Smooth muscle cell (in vitro differentiated cells): ENCODE results near the gene TMEM97. TPM values are rescaled to one million over a fixed set of nuclear protein-coding genes. Genes with fewer than 3 reads are reported as not detected.

Source experiments
- DNase-seq: peaks from one replicate; lab custom pipeline; 2025; ENCODE audit not compliant: unreplicated experiment; lab: John Stamatoyannopoulos, UW
- H2AFZ ChIP-seq: fragments of 200-600 bp; sonication (generic); 2 replicates; pipeline ENCODE4 v1.6.0; 2016; ENCODE audit warnings: antibody characterized with exemption, low read depth, mild to moderate bottlenecking
- H3F3A ChIP-seq: fragments of 200-600 bp; sonication (generic); 2 replicates; pipeline ENCODE4 v1.6.0; 2017; ENCODE audit warnings: antibody characterized with exemption, low read depth
- H3K27ac ChIP-seq: fragments of 200-600 bp; sonication (generic); 2 replicates; pipeline ENCODE4 v1.5.1; 2016; ENCODE audit warnings: low read depth, mild to moderate bottlenecking
- H3K27me3 ChIP-seq: fragments of 200-600 bp; sonication (generic); 2 replicates; pipeline ENCODE4 v1.6.1; 2016; ENCODE audit warnings: low read depth, mild to moderate bottlenecking
- H3K36me3 ChIP-seq: fragments of 200-600 bp; sonication (generic); 2 replicates; pipeline ENCODE4 v1.5.1; 2016; ENCODE audit warnings: low read depth
- H3K4me1 ChIP-seq: fragments of 200-600 bp; sonication (generic); 2 replicates; pipeline ENCODE4 v1.5.1; 2016; ENCODE audit warnings: low read depth
- H3K4me2 ChIP-seq: fragments of 200-600 bp; sonication (generic); 2 replicates; pipeline ENCODE4 v1.6.0; 2016; ENCODE audit warnings: mild to moderate bottlenecking
- H3K4me3 ChIP-seq: fragments of 200-600 bp; sonication (generic); 2 replicates; pipeline ENCODE4 v1.5.1; 2016; ENCODE audit warnings: mild to moderate bottlenecking
- H3K79me2 ChIP-seq: fragments of 200-600 bp; sonication (generic); 2 replicates; pipeline ENCODE4 v1.6.0; 2016; ENCODE audit warnings: low read depth, mild to moderate bottlenecking
- H3K9ac ChIP-seq: fragments of 200-600 bp; sonication (generic); 2 replicates; pipeline ENCODE4 v1.6.0; 2016; ENCODE audit warnings: low read depth
- H3K9me3 ChIP-seq: fragments of 200-600 bp; sonication (generic); replicated peaks from 2 replicates; pipeline ENCODE4 v1.5.1; 2016; ENCODE audit warnings: low read depth
- H4K20me1 ChIP-seq: fragments of 200-600 bp; sonication (generic); 2 replicates; pipeline ENCODE4 v1.6.0; 2016; ENCODE audit warnings: low read depth
- CTCF ChIP-seq: fragments of 200-600 bp; sonication (generic); IDR thresholded peaks from 2 replicates; pipeline ENCODE4 v1.5.1; 2017; ENCODE audit warnings: borderline replicate concordance, mild to moderate bottlenecking, antibody characterized with exemption; ENCODE audit not compliant: insufficient read depth, poor library complexity, severe bottlenecking
- WGBS: methylation state at CpG from one replicate; pipeline ENCODE4 v1.1.7; 2016; ENCODE audit warnings: low lambda C conversion rate; 5-methylcytosine and 5-hydroxymethylcytosine counted together
- polyA plus RNA-seq: library from polyadenylated mRNA; unstranded; fragments of >200 nt; fragmentation: Nextera tagmentation; extraction: Ambion mirVana; gene quantifications from 2 replicates; pipeline ENCODE4 v1.2.1, GENCODE V29; 2016
- total RNA-seq: library from RNA; depleted of rRNA; stranded (reverse); fragments of >200 nt; gene quantifications from 2 replicates; pipeline ENCODE4 v1.2.3, GENCODE V29; 2014

Gene TMEM97
- total and polyA plus RNA-seq, 2 experiments from 2014 or later, result 12.1 to 17.2 TPM

GRCh38 chr17:28366605-28367004 is 47.6 kb downstream of the TMEM97 start:
- H3K9me3 ChIP-seq, result no peaks in the 10 kb centered on the region
- 80% methylated on average over 1 of the region's 1 CpG for WGBS
- H3K27me3 ChIP-seq, result no peaks in the 10 kb centered on the region
- no peak overlapping the region for H3K4me2 ChIP-seq
- DNase-seq, result no peak
- no peak overlapping the region for H3K9ac ChIP-seq
- no peak overlapping the region for H2AFZ ChIP-seq
- peaks cover 14% of the 10 kb centered on the region for H3K4me1 ChIP-seq
- no peak overlapping the region for H3K4me3 ChIP-seq
- TF ChIP-seq CTCF, result no peak
- H3K27ac ChIP-seq, result no peak overlapping the region
- H4K20me1 ChIP-seq, result no peaks in the 10 kb centered on the region
- no peaks in the 10 kb centered on the region for H3F3A ChIP-seq
- H3K79me2 ChIP-seq, result no peaks in the 10 kb centered on the region
- H3K36me3 ChIP-seq, result peaks cover under 1% of the 10 kb centered on the region

- Histone ChIP-seq H3K4me2 (no peak overlapping the region), H2AFZ (no peak overlapping the region)
- WGBS, result 93% methylated on average over 18 of the region's 21 CpGs
These were observed 48.8 kb downstream of the TMEM97 start for GRCh38 chr17:28367641-28368305.

GRCh38 chr17:28368306-28368831 is 49.4 kb downstream of the TMEM97 start:
- no peak for TF ChIP-seq CTCF
- H3K79me2 ChIP-seq, result peaks cover 8% of the 10 kb centered on the region
- no peak overlapping the region for H2AFZ ChIP-seq
- no peak overlapping the region for H3K4me2 ChIP-seq
- no peak overlapping the region for H3K4me3 ChIP-seq
- no peaks in the 10 kb centered on the region for H3K27me3 ChIP-seq
- H3K27ac ChIP-seq, result no peak overlapping the region
- H3K9me3 ChIP-seq, result no peaks in the 10 kb centered on the region
- H3K9ac ChIP-seq, result no peak overlapping the region
- 89% methylated on average over 5 of the region's 5 CpGs for WGBS
- no peaks in the 10 kb centered on the region for H3K36me3 ChIP-seq
- H3F3A ChIP-seq, result peaks cover 2% of the 10 kb centered on the region
- no peak for DNase-seq
- peaks cover 20% of the 10 kb centered on the region for H3K4me1 ChIP-seq
- peaks cover 12% of the 10 kb centered on the region for H4K20me1 ChIP-seq

More at GRCh38 chr17:28367641-28368305, 48.8 kb downstream of the TMEM97 start:
- Histone ChIP-seq H4K20me1 (peaks cover 6% of the 10 kb centered on the region), H3K4me1 (peaks cover 19% of the 10 kb centered on the region), H3K27me3 (no peaks in the 10 kb centered on the region), H3K36me3 (no peaks in the 10 kb centered on the region), H3K9me3 (no peaks in the 10 kb centered on the region), H3F3A (no peaks in the 10 kb centered on the region), H3K9ac (no peak overlapping the region), H3K27ac (no peak overlapping the region), H3K79me2 (peaks cover 2% of the 10 kb centered on the region), H3K4me3 (no peak overlapping the region)
- DNase-seq, result no peak
- no peak for TF ChIP-seq CTCF
